Hematopoietic multipotent progenitor cell treated with erythropoietin and hydrocortisone succinate and interleukin-3 and kit ligand, for 15 days (in vitro differentiated cells): ENCODE measurements around the gene SGTA.
"Not testable (repeated sequence)": the region's sequence is repeated elsewhere in the genome, so short reads cannot be mapped to it uniquely, and the experiment has no call there.

Experiments
- DNase-seq: peaks from one replicate; pipeline ENCODE4 v3.0.0-alpha.2; 2015; ENCODE audit warnings: low spot score

Gene SGTA

DNA sequence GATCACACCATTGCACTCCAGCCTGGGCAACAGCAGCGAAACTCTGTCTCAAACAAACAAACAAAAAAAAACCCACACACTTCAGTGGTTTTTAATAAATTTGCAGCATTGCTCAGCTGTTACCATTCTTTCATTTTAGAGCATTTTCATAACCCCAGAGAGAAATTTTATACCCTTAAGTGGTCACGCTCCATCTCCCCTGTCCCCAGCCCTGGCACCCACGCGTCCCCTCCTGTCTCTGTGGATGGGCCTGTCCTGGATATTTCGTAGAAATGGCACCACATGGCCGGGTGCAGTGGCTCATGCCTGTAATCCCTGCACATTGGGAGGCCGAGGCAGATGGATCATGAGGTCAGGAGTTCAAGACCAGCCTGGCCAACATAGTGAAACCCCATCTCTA lies 10.1 kb upstream of the SGTA start:
- DNase-seq, result no peak

DNA sequence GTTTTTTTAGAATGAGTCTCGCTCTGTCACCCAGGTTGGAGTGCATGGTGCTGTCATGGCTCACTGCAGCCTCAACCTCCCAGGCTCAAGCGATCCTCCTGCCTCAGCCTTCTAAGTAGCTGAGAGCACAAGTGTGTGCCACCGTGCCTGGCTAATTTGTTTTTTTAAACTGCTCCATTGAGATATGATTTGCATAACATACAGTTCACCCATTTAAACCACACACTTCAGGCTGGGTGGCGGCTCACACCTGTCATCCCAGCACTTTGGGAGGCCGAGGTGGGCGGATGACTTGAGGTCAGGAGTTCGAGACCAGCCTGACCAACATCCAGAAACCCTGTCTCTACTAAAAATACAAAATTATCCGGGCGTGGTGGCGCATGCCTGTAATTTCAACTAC lies 9.6 kb upstream of the SGTA start:
- not testable (repeated sequence) for DNase-seq

DNA sequence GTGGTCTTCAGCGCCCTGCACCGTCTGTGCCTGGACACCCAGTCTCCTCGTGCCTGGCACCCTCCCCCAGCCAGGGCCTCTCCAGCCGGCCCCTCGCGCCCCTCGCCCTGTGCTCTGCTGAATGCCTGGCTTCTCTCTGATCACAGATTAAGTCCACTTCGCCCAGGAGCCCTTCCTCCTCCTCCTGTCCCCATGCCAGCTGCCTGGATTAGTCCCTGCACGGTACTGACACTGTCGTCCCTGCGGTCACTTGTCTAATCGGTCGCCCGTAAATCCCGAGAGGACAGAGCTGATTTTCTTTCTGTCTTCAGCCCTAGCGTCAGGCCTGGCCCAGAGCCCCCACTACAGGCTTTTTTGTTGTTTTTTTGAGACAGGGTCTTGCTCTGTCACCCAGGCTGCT lies 8.8 kb upstream of the SGTA start:
- DNase-seq, result no peak

DNA sequence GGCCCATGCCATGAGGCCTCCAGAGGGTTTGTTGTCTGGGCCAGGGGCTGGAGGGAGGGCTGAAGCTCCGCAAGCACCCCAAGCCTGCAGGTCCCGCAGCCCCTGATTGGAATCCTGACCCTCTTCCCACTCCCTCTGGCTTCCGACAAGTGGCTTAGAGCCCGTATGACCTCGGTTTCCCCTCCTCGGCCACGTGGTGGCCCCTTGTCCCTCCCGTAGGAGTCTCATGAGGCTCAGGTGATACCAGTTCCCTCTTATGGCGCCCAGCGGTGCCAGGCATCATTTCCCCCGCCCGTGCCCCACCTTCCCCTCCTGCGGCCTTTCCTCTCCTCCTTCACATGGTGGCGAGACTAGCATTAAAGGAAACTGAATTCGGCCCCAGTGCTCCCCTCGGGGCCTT lies 8.4 kb upstream of the SGTA start:
- no peak for DNase-seq

DNA sequence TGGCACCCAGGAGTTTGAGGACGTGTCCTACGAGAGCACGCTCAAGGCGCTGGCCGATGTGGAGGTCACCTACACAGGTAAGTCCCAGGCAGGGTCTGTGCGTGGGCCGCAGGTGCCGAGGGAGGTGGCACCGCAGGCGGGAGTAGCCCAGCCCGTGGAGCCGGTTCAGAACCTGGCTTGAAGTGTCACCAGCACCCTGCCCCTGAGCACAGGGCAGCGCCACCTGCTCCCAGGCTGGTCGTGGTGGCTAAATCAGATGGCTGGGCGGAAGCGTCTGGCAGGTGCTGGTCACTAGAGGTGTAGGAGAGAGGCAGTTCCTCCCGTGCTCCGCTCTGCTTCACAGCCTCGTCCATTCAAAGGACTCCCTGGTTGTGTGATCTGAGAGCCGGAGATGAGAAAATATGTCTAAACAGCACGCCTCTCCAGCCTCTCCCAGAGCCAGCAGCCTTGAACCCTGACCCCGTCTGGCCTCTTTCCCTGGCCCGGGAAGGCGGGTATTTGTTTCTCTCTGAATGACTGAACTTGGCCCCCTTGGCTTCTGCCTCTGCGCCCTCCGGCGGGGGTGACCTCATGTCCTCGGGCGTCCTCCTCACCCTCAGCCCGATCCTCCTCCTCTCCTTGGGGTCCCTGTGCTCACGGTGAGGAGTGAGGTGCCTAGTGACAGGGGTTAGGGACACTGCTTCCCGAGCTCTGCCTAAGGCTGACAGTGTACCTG lies 7.6 kb upstream of the SGTA start:
- no peak for DNase-seq

DNA sequence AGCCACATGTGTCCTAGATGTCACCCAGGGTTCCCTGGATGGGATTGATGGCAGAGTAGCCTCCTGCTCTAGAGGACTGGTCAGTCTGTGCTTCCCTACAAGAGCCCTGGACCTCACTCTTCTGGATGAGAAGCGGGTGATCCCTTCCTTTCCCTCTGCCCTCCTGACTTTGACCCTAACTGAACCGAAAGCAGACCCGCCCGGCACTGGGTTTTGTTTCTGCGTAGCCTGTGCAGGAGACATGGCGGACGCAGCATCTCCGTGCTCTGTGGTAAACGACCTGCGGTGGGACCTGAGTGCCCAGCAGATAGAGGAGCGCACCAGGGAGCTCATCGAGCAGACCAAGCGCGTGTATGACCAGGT lies 7.1 kb upstream of the SGTA start:
- no peak for DNase-seq

DNA sequence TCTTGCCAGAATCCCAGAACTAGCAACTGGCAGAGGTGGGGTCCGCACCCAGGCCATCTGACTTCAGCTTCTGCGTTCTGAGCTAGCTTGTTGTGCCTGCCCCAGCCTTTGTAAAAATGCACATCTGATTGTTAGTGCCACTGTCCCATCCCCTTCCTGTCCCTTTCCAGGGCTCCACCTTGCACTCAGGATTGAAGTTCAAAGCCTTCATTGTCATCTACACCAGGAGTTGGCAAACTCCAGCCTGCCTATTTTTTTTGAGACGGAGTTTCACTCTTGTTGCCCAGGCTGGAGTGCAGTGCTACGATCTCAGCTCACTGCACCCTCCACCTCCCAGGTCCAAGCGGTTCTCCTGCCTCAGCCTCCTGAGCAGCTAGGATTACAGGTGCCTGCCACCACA lies 5.2 kb upstream of the SGTA start:
- DNase-seq, result no peak

DNA sequence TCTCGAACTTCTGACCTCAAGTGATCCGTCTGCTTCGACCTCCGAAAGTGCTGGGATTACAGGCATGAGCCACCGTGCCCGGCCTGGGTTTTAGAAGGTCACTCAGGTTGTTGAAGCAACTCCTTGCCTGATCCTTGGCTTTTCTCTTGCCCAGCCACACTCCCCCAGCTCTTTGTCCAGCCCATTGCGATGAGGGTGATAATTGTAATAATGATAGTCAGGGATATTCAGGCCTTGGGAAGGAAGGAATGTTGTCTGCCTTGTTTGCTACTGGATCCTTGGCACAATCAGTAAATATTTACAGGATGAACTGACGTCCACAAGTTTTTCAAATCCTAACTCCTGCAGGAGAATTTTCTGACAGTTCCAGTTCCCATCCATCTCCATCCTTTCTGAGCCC lies 4.0 kb upstream of the SGTA start:
- DNase-seq, result no peak

DNA sequence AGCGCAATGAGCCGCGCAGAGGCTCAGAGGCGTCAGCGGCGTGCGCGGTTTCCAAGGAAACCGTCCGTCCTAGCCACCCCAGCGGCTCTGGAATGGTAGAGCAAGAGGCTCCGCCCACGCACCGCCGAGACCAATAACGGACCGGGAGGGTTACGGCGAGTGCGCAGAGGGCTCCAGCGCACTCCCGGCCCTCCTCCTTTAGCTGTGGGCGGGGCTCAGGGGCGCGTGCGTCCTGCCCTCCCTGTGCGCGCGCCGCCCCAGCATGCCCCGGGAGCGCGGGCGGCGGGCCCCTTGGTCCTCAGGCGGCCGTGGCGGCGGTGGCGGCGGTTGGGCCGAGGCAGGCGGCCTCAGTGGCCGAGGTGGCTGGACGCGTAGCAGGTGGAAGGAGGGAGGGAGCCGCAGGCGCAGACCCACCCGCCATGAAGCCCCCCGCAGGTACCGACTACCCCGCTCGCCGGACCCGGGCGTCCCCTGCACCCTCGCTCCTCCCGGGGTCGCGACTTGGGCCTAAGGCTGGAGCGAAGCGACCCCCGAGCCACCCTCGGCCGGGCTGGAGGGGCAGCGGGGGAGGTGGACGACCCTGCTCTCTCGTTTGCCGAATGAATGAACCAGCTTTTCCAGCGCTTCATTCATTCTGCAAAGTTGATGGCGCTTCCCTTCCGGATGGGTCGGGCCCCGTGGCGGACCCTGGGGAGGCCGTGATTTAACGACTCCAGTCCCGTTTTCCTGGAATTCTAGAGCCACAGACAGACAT lies 2.3 kb upstream of the SGTA start, which contains the start of gene THOP1:
TSS of gene THOP1 (plus strand) at position 260 of the 754 bp plus-strand sequence. CDS start at position 420, 160 bp downstream.
- DNase-seq, result peak; percentile 100

DNA sequence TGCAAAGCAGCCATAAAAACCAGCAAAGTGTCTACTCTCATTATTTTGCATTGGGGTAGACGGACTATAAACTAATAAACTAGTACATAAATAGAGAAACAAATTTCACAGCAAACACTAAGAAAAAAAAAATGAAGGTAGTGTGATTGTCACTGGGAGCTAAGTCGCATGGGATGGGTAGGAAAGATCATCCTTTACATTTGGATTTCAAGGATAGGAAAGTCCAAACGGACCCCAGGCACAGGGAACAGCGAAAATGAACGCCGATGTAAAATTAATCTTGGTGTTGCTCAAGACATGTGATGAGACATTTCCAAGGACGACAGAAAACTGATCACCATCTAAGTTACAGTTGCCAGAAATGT lies 690 bp upstream of the SGTA start:
- no peak for DNase-seq

DNA sequence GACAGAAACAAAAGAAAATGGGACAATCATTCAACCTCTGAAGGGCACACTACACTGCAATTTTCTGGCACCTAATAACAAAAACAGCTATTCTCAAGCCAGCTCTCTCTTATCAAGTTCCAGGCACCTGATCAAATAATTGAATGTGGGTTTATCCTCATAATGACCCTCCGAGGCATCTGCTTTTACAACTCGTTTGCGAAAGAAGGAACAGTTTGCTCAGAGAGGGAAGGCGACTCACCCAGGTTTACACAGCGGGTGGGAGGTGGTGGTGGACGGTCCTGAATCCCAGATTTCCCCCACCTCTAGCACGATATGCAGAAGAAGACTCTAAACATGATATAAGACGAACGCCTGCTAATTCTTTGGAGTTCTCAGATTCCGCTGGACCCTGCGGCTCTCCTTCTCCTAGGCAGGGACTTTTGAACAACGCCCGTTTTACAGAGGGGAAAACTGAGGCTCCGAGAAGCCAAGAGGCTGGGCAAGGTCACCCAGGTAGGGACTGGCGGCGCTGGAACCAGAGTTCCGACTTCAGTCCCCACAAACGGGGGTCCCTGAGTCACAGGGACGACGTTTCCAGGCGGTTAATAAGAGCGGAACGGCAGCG lies 641 bp downstream of the SGTA start:
- peak; percentile 19 for DNase-seq

DNA sequence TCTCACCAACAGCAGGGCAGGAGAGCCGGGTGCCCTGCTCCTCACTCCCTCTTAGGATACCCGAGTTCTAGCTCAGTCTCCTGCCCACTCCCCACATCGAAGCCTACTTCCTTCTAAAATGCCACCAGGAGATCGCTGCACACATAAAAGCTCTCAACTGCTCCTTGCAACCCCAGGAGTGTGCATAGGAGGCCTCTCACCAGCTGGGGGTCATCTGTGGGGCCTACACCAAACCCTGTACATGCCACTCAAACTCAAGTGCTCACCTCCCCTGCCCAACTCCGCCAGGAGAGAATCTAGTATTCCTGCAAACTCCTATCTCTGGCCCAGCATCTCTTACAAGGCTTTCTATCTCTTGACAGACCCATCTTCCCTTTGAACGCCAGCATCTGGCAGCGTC lies 2.8 kb downstream of the SGTA start:
- DNase-seq, result no peak

DNA sequence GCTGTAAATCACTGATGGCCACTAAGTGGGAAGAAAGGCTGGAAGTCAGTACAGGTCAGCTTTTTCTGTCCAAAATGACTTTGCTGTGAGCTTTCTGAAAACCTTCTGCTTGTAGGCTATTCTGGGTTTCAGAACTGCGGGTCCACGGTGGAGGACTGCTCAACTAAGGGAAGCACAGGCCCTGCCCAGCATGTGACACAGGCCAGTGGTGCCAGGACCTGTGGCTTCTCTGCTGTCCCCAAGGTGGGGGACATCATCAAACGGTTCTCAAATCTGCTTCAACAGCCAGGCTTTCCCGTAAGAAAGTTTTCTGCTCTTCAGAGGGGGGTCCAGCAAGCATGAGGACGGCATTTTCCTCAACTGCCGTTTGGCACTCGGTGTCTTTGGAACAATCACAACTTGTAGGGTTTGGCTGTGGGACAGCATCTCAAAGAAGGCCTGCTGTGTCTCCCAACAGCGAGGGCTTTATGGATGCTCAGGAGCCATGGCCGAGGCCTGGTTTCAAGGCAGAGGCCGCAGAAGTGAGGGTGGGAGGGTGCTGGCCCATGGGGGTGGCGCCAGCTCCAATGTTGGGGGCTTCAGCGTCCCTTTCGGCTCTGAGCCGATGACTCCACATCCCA lies 3.8 kb downstream of the SGTA start:
- no peak for DNase-seq

DNA sequence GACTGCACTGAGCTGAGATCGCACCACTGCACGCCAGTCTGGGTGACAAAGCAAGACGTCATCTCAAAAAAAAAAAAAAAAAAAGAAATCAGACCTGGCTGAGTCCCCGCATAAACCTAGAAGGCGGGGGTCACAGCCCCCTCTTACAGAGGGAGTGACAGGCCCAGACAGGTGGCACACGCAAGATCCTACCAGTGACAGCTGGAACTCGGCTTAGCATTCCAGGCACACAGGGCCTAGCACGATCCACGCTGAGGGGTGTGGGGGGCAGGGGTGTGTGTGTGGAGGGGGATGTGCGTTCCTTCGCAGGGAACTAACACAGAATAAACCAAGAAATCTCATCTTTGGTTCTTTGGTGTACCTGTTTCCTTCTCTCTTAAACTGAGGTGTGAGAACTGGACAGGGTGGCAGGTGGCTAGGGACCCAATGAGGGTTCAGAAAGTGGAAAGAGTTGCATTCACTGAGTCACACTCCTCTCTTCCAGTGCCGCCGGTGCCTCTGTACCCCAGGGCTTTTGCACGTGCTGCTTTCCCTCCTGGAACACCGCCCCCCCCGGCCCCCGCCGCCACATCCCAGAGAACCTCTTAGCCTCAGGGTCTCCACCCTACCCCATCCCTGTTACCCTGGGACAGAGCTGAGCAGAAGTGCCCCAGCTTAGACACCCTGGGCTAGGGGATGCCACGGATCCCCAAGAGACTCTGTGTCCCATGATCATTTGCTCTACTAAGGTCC lies 5.0 kb downstream of the SGTA start:
- DNase-seq, result no peak

DNA sequence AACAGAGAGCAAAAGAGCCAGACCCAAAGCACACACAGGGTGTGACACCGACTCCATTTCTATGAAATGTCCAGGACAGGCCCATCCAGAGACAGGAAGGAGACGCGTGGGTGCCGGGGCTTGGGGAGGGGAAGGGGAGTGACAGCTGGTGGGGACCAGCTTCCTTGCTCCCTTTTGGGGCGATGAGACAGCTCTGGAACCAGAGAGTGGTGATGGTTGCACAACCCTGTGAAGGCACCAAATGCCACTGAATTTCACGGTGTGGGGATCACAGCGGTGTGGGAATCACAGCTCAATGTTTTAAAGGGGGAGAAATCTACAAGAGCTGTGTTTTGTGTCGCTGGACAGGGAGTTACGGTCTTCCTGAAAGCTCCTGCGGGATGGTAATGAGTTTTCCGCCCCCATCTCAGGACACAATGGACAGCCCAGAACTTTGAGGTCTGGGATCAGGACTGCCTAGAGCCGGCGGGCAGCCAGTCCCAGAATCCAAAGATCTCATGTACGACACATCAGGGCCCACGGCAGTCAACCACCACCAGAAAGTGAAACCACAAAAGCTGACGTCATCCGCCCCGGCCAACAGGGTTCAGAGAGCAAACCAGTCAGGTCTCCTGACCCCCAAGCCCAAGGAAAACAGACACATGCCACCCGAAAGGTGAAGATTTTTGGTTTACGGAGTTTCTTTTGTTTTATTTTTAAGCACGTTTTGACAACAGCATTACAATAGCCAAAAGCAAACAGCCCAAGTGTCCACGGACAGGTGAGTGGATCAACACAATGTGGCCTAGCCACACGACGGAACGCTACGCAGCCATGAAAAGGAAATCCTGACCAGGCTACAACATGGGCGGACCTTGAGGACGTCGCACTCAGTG lies 7.3 kb downstream of the SGTA start:
- peak; percentile 69 for DNase-seq

DNA sequence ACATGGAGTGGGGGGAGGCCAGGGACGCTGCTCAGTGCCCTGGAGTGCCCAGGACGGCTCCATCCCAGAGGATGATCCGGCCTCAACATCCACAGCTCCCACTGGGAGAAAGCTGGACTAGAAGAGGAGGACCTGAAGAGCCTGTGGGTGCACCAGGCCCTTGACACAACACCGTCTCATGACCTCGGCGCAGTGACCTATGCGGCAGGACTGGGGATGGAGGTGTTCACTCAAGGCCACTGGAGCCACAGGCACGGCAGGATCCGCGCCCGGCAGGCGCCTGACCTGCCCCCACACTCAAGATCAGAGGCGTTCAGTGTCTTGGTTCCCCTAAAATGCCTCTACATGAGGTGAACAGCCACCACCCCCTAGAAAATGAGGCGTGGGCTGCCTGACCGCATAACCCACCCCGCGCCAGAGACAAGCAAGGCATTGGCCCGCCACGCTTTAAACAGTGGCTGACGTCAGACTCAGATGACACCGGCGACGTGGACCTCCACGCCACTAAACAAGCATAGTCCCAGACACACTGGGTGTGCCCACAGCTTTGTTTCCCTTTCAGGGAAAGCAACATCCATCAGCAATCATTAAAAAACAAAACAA lies 8.0 kb downstream of the SGTA start:
- no peak for DNase-seq

DNA sequence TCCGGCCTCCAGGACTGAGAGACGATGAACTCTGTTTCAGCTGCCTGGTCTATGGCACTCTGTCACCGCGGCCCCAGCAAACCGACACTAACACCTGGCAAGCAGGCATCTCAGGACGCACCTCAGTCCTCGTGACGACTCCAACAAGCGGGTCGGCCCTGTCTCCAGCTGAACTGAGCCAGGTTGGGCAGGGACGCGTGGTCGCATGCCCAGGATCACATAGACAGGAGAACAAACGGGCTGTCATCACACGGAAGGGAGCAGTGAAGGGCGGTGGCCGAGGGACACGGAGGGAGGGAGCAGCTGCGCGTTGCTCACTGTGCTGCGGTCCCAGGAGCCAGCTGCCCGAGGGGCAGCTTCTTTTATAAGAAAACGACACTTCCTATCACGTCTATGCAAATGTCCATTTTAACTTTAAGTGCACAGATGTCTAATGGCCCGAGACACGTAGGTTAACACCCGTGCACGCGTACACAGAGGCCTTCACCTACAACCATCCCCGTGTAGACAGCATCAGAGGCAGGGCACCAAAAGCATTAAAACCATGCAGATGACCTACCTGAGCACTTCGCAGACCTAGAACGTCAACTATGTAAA lies 8.9 kb downstream of the SGTA start:
- DNase-seq, result no peak

DNA sequence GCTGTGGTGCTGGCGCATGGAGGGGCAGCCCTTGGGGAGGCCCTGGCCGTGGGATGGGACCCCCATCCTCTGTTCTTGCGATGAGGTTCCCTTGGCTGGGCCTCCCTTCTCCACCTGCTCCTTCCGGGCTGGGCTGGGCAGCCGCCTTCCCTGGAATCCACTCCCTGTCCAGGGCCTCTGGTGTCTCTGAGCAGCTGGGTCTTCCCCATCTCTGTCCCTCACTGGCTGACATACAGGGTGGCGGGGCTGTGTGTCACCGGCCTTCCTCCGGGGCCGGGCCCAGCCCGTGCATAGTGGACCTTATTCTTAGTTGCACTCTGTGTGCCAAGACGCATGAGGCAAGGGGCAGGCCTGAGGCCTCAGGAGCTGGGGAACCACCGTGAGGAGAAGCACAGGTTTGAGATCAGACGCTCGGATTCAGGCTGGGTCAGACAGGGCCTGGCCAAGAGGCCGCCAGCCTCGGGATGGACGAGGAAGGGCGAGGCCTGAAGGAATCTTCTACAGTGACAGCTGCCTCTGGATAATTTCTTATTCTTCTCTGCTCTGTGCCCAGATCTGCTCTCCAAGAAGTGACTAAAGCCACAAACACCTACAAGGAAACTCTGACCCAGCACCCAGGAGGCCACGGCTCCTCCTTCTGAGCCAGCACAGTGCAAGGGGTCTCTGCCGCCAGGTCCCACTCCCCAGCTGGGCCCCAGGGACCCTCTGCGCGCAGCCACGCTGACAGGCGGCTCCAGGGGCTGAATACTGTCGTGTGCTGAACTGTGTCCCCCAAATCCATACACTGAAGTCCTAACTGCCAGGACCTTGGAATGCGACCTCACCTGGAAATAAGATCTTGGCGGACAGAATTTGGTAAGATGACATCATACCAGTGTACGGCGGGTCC lies 11.0 kb downstream of the SGTA start:
- no peak for DNase-seq
